A673 (cell line): Measurements from ENCODE around the gene MYLK. TPM values are rescaled to one million over a fixed set of nuclear protein-coding genes. Genes with fewer than 3 reads are reported as not detected.

ENCODE experiments used
- BruUV-seq: library from RNA; stranded (reverse); fragments of 400-500 nt; replicated peaks from 2 replicates; lab custom pipeline; 2021; lab: Mats Ljungman, UMichigan
- CTCF ChIA-PET: fragments of 300-600 bp; sonication (Branson Sonifier 250); formaldehyde crosslinking; loops from one replicate; lab custom pipeline; 2022; ENCODE audit warnings: antibody characterized with exemption; lab: Charles Lee
- POLR2A ChIA-PET: fragments of 300-600 bp; sonication (Branson Sonifier 250); formaldehyde crosslinking; loops from one replicate; lab custom pipeline; 2022; ENCODE audit warnings: antibody characterized with exemption; ENCODE audit not compliant: low non-redundant PET; lab: Charles Lee
- DNase-seq: peaks from one replicate; pipeline ENCODE4 v3.0.0-alpha.2; 2015; ENCODE audit warnings: low spot score
- H3K27ac ChIP-seq: fragments of 200-600 bp; sonication (generic); 2 replicates; pipeline ENCODE4 v1.5.1; 2016; ENCODE audit warnings: mixed run types, low read depth, mild to moderate bottlenecking, mixed read lengths, antibody characterized with exemption, low read length; ENCODE audit not compliant: poor library complexity, severe bottlenecking
- H3K27me3 ChIP-seq: fragments of 200-600 bp; sonication (generic); replicated peaks from 2 replicates; pipeline ENCODE4 v1.6.1; 2017; ENCODE audit warnings: mixed run types, low read depth, mild to moderate bottlenecking, mixed read lengths, antibody characterized with exemption, low read length; ENCODE audit not compliant: insufficient read depth, poor library complexity
- H3K36me3 ChIP-seq: fragments of 200-600 bp; sonication (generic); 2 replicates; pipeline ENCODE4 v1.6.1; 2016; ENCODE audit warnings: mixed run types, mild to moderate bottlenecking, mixed read lengths, antibody characterized with exemption, low read length; ENCODE audit not compliant: insufficient read depth, poor library complexity, severe bottlenecking
- H3K4me1 ChIP-seq: fragments of 200-600 bp; sonication (generic); 2 replicates; pipeline ENCODE4 v1.6.1; 2017; ENCODE audit warnings: mixed run types, mild to moderate bottlenecking, mixed read lengths, antibody characterized with exemption, low read length; ENCODE audit not compliant: insufficient read depth, poor library complexity, severe bottlenecking
- H3K4me3 ChIP-seq: fragments of 200-600 bp; sonication (generic); 2 replicates; pipeline ENCODE4 v1.5.1; 2016; ENCODE audit warnings: low read depth, mixed run types, mild to moderate bottlenecking, mixed read lengths, low read length; ENCODE audit not compliant: poor library complexity, severe bottlenecking
- H3K9me3 ChIP-seq: fragments of 200-600 bp; sonication (generic); 2 replicates; pipeline ENCODE4 v1.6.1; 2016; ENCODE audit warnings: mixed run types, low read depth, mild to moderate bottlenecking, mixed read lengths, antibody characterized with exemption, low read length; ENCODE audit not compliant: poor library complexity, severe bottlenecking
- EZH2 ChIP-seq: fragments of 200-600 bp; sonication (generic); IDR thresholded peaks from 2 replicates; pipeline ENCODE4 v1.6.1; 2017; ENCODE audit warnings: borderline replicate concordance, low read depth, mild to moderate bottlenecking, mixed read lengths, antibody characterized with exemption, low read length; ENCODE audit not compliant: poor library complexity, severe bottlenecking
- intact Hi-C: fragments of 100-400 bp; cut with micrococcal nuclease; formaldehyde crosslinking; loops from one replicate; pipeline ENCODE4 v1.10.0; 2022; ENCODE audit not compliant: unreplicated experiment
- total RNA-seq: library from RNA; stranded (reverse); gene quantifications from 2 replicates; pipeline ENCODE4 v1.2.3, GENCODE V29; 2021
- TF ChIP-seq, protein P1 (sequence below): fragments of 300-800, 200-600 bp; sonication (generic); conservative IDR thresholded peaks from 2 replicates; pipeline ENCODE4 v1.5.1; 2017; ENCODE audit warnings: low read depth, mild to moderate bottlenecking, antibody characterized with exemption, low read length, moderate library complexity, mixed read lengths

The MYLK gene
- total RNA-seq, 1 experiment from 2014 or later: 3.9 TPM

DNA sequence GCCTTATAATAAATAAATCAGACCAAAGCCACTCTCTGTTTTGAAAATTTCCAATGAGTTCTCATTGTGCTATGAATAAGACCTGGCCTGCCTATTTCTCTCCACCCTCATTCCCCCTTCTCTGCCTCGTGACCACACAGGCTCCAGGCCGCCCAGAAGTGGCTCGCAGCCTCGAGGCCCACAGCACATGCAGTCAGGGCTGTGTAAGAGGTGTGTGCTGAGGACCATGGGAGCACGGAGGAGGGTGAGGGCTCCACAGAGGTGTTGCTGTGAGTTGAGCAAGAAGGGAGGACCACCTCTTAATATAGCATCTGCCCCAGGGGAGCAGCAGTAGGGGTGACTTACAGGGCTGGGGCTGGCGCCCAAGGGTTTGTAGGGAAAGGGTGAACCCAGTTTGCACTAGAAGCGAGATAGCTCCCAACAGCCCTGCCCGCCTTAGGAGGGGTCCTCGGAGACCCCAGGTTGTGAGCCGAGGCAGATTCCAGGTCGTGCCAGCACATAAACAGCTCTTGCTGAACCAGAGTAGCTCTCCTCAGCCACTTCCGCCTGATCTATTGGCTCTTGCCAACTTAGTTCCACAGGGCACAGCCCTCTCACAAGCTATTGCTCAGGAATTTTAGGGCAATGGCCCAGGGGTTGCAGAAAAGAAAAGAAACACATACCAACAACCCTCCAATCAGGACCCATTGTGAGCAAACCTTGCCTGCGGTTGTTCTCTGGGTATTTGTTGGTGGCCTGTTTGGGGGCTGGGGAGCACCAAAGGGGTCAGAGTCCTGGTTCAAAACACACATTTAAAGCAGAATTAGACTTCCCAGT lies 117.7 kb downstream of the MYLK start:
- DNase-seq: no peak
- intact Hi-C loops: no loop called here
- H3K27ac ChIP-seq: no peak overlapping the region
- POLR2A ChIA-PET: no interaction called here
- TF ChIP-seq EZH2: no peak
- TF ChIP-seq, protein P1, sequence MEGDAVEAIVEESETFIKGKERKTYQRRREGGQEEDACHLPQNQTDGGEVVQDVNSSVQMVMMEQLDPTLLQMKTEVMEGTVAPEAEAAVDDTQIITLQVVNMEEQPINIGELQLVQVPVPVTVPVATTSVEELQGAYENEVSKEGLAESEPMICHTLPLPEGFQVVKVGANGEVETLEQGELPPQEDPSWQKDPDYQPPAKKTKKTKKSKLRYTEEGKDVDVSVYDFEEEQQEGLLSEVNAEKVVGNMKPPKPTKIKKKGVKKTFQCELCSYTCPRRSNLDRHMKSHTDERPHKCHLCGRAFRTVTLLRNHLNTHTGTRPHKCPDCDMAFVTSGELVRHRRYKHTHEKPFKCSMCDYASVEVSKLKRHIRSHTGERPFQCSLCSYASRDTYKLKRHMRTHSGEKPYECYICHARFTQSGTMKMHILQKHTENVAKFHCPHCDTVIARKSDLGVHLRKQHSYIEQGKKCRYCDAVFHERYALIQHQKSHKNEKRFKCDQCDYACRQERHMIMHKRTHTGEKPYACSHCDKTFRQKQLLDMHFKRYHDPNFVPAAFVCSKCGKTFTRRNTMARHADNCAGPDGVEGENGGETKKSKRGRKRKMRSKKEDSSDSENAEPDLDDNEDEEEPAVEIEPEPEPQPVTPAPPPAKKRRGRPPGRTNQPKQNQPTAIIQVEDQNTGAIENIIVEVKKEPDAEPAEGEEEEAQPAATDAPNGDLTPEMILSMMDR: no peak
- no peaks in the 10 kb centered on the region for H3K9me3 ChIP-seq
- H3K36me3 ChIP-seq: no peaks in the 10 kb centered on the region
- BruUV-seq: no TSS peak
- H3K27me3 ChIP-seq: no peaks in the 10 kb centered on the region
- H3K4me3 ChIP-seq: no peak overlapping the region
- CTCF ChIA-PET: no interaction called here
- H3K4me1 ChIP-seq: no peaks in the 10 kb centered on the region

DNA sequence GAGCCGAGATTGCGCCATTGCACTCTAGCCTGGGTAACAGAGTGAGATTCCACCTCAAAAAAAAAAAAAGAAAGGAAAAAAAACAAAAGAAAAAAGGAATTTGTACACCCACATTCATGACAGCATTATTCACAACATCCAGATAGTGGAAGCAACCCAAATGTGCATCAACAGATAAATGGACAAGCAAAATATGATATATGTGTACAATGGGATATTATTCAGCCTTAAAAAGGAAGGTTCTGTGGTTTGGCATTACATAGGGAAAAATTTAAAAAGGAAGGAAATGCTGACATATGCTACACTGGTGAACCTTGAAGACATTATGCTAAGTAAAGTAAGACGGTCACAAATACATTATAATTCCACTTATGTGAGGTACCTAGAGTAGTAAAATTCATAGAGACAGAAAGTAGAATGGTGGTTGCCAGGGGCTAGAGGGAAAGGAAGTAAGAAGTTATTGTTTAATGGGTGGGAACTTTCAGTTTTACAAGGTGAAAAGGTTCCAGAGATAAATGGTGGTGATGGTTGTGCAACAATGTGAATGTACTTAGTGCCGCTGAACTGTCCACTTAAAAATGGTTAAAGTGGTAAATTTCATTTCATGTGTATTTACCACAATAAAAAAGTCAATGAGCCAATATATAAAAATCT lies 118.5 kb downstream of the MYLK start:
- Histone ChIP-seq H3K27ac (no peak overlapping the region), H3K27me3 (no peaks in the 10 kb centered on the region), H3K9me3 (no peaks in the 10 kb centered on the region), H3K4me3 (no peak overlapping the region), H3K36me3 (no peaks in the 10 kb centered on the region), H3K4me1 (no peaks in the 10 kb centered on the region)
- no TSS peak for BruUV-seq
- TF ChIP-seq, protein P1: no peak
- TF ChIP-seq EZH2: no peak
- CTCF ChIA-PET: no interaction called here
- POLR2A ChIA-PET: no interaction called here
- no peak for DNase-seq
- intact Hi-C loops: no loop called here

DNA sequence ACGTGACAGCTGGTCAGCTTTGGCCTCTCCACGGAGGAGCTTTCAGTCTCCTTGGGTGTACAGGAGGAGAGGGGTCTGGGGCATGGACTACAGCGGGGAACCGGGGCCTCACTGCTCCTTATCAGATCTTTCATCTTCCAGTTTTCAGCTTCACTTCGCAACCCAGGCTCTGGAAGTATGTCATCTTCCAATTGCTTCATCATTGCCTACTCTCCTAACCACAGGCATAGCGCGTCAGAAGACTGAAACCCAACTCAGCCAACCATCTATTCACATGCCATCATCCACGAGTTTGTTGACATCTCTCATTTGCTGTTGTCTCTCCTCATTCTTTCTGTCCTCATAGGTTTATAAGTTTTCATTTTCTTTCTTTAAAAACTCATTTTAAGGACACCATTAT lies 119.5 kb downstream of the MYLK start:
- no peak for DNase-seq
- Histone ChIP-seq H3K36me3 (no peaks in the 10 kb centered on the region), H3K4me1 (peaks cover 2% of the 10 kb centered on the region), H3K4me3 (no peak overlapping the region), H3K9me3 (no peaks in the 10 kb centered on the region), H3K27ac (no peak overlapping the region), H3K27me3 (no peaks in the 10 kb centered on the region)
- CTCF ChIA-PET: no interaction called here
- intact Hi-C loops: no loop called here
- TF ChIP-seq EZH2: no peak
- TF ChIP-seq, protein P1: no peak
- POLR2A ChIA-PET: no interaction called here
- no TSS peak for BruUV-seq
